WTC11 (cell line): Measurements from ENCODE around the gene OR6K6. TPM values are rescaled to one million over a fixed set of nuclear protein-coding genes. Genes with fewer than 3 reads are reported as not detected.

Source experiments
- AR ChIP-seq: fragments of 250-450 bp; sonication (Bioruptor Pico); IDR thresholded peaks from 2 replicates; pipeline ENCODE4 v1.9.0; 2021; ENCODE audit warnings: mild to moderate bottlenecking
- ATF1 ChIP-seq: sonication (generic); formaldehyde crosslinking; IDR thresholded peaks from 2 replicates; pipeline ENCODE4 v1.8.1; 2023; ENCODE audit warnings: mild to moderate bottlenecking, moderate library complexity, missing genetic modification reagents
- NR2C2 ChIP-seq: sonication (generic); formaldehyde crosslinking; IDR thresholded peaks from 2 replicates; pipeline ENCODE4 v1.8.0; 2022; ENCODE audit warnings: mild to moderate bottlenecking, missing genetic modification reagents
- ZNF232 ChIP-seq: sonication (generic); formaldehyde crosslinking; IDR thresholded peaks from 2 replicates; pipeline ENCODE4 v1.8.0; 2022; ENCODE audit warnings: mild to moderate bottlenecking, missing genetic modification reagents
- ZNF396 ChIP-seq: fragments of 250-450 bp; sonication (Bioruptor Pico); IDR thresholded peaks from 2 replicates; pipeline ENCODE4 v1.8.0; 2021; ENCODE audit warnings: mild to moderate bottlenecking, moderate library complexity, borderline replicate concordance
- ZNF416 ChIP-seq: fragments of 250-450 bp; sonication (Bioruptor Pico); IDR thresholded peaks from 2 replicates; pipeline ENCODE4 v1.9.0; 2021; ENCODE audit warnings: mild to moderate bottlenecking, inconsistent platforms
- total RNA-seq: library from RNA; stranded (reverse); gene quantifications from 3 replicates; pipeline ENCODE4 v1.2.3, GENCODE V29; 2021
- TF ChIP-seq, protein P1 (sequence below): sonication (generic); formaldehyde crosslinking; IDR thresholded peaks from 2 replicates; pipeline ENCODE4 v1.8.0; 2022; ENCODE audit warnings: missing genetic modification reagents
- TF ChIP-seq, protein P2 (sequence below): fragments of 250-450 bp; sonication (Bioruptor Pico); IDR thresholded peaks from 2 replicates; pipeline ENCODE4 v1.9.0; 2021; ENCODE audit warnings: mild to moderate bottlenecking, borderline replicate concordance
- TF ChIP-seq, protein P3 (sequence below): fragments of 250-450 bp; sonication (Bioruptor Pico); IDR thresholded peaks from 2 replicates; pipeline ENCODE4 v1.9.0; 2021; ENCODE audit warnings: moderate library complexity, mild to moderate bottlenecking, inconsistent platforms, borderline replicate concordance
- TF ChIP-seq, protein P4 (sequence below): fragments of 250-450 bp; sonication (Bioruptor Pico); conservative IDR thresholded peaks from 2 replicates; pipeline ENCODE4 v1.9.0; 2021; ENCODE audit warnings: mild to moderate bottlenecking
- TF ChIP-seq, protein P5 (sequence below): fragments of 250-450 bp; sonication (Bioruptor Pico); IDR thresholded peaks from 2 replicates; pipeline ENCODE4 v1.8.0; 2021; ENCODE audit warnings: mild to moderate bottlenecking
- TF ChIP-seq, protein P6 (sequence below): sonication (generic); formaldehyde crosslinking; IDR thresholded peaks from 2 replicates; pipeline ENCODE4 v1.8.1; 2023; ENCODE audit warnings: mild to moderate bottlenecking, missing genetic modification reagents

The OR6K6 gene
- total RNA-seq, 1 experiment from 2014 or later: not detected

GRCh38 chr1:158799689-158800088, 45.2 kb downstream of the OR6K6 start (continued):
- no peak for TF ChIP-seq AR (CRISPR knock-in tag)
- TF ChIP-seq, protein P1, sequence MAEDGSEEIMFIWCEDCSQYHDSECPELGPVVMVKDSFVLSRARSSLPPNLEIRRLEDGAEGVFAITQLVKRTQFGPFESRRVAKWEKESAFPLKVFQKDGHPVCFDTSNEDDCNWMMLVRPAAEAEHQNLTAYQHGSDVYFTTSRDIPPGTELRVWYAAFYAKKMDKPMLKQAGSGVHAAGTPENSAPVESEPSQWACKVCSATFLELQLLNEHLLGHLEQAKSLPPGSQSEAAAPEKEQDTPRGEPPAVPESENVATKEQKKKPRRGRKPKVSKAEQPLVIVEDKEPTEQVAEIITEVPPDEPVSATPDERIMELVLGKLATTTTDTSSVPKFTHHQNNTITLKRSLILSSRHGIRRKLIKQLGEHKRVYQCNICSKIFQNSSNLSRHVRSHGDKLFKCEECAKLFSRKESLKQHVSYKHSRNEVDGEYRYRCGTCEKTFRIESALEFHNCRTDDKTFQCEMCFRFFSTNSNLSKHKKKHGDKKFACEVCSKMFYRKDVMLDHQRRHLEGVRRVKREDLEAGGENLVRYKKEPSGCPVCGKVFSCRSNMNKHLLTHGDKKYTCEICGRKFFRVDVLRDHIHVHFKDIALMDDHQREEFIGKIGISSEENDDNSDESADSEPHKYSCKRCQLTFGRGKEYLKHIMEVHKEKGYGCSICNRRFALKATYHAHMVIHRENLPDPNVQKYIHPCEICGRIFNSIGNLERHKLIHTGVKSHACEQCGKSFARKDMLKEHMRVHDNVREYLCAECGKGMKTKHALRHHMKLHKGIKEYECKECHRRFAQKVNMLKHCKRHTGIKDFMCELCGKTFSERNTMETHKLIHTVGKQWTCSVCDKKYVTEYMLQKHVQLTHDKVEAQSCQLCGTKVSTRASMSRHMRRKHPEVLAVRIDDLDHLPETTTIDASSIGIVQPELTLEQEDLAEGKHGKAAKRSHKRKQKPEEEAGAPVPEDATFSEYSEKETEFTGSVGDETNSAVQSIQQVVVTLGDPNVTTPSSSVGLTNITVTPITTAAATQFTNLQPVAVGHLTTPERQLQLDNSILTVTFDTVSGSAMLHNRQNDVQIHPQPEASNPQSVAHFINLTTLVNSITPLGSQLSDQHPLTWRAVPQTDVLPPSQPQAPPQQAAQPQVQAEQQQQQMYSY: no peak
- TF ChIP-seq, protein P2, sequence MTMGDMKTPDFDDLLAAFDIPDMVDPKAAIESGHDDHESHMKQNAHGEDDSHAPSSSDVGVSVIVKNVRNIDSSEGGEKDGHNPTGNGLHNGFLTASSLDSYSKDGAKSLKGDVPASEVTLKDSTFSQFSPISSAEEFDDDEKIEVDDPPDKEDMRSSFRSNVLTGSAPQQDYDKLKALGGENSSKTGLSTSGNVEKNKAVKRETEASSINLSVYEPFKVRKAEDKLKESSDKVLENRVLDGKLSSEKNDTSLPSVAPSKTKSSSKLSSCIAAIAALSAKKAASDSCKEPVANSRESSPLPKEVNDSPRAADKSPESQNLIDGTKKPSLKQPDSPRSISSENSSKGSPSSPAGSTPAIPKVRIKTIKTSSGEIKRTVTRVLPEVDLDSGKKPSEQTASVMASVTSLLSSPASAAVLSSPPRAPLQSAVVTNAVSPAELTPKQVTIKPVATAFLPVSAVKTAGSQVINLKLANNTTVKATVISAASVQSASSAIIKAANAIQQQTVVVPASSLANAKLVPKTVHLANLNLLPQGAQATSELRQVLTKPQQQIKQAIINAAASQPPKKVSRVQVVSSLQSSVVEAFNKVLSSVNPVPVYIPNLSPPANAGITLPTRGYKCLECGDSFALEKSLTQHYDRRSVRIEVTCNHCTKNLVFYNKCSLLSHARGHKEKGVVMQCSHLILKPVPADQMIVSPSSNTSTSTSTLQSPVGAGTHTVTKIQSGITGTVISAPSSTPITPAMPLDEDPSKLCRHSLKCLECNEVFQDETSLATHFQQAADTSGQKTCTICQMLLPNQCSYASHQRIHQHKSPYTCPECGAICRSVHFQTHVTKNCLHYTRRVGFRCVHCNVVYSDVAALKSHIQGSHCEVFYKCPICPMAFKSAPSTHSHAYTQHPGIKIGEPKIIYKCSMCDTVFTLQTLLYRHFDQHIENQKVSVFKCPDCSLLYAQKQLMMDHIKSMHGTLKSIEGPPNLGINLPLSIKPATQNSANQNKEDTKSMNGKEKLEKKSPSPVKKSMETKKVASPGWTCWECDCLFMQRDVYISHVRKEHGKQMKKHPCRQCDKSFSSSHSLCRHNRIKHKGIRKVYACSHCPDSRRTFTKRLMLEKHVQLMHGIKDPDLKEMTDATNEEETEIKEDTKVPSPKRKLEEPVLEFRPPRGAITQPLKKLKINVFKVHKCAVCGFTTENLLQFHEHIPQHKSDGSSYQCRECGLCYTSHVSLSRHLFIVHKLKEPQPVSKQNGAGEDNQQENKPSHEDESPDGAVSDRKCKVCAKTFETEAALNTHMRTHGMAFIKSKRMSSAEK (CRISPR knock-in tag): no peak
- TF ChIP-seq, protein P3, sequence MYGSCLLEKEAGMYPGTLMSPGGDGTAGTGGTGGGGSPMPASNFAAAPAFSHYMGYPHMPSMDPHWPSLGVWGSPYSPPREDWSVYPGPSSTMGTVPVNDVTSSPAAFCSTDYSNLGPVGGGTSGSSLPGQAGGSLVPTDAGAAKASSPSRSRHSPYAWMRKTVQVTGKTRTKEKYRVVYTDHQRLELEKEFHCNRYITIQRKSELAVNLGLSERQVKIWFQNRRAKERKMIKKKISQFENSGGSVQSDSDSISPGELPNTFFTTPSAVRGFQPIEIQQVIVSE (CRISPR knock-in tag): no peak
- no peak for TF ChIP-seq ZNF416
- TF ChIP-seq ZNF396 (CRISPR knock-in tag): no peak
- TF ChIP-seq, protein P4, sequence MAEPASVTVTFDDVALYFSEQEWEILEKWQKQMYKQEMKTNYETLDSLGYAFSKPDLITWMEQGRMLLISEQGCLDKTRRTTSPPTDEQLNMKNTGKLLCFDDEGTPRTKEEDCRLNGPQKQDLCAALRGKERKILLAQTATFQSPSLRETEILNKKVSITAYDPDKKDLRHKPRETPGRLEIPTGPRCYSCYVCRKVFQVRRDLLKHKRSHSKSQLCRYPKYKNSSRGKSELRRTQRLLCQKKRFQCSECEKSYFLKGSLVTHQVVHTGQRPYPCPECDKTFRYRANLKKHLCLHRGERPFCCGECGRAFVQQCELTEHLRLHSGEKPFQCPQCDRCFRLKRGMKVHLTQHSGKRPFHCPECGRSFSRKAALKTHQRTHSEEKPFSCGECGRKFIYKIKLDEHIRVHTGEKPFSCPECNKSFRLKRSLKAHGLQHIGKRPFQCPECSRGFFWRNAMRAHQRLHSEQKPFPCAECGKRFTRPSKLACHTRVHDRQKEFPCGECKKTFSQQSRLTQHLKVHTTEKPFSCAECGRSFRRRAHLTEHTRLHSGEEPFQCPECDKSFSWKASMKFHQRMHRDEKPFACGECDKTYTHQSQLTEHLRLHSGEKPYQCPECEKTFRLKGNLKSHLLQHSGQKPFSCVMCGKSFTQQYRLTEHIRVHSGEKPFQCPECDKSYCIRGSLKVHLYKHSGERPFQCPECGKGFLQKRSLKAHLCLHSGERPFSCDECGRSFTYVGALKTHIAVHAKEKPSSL: no peak
- no peak for TF ChIP-seq ATF1 (CRISPR knock-in tag)
- TF ChIP-seq, protein P5, sequence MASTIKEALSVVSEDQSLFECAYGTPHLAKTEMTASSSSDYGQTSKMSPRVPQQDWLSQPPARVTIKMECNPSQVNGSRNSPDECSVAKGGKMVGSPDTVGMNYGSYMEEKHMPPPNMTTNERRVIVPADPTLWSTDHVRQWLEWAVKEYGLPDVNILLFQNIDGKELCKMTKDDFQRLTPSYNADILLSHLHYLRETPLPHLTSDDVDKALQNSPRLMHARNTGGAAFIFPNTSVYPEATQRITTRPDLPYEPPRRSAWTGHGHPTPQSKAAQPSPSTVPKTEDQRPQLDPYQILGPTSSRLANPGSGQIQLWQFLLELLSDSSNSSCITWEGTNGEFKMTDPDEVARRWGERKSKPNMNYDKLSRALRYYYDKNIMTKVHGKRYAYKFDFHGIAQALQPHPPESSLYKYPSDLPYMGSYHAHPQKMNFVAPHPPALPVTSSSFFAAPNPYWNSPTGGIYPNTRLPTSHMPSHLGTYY (CRISPR knock-in tag): no peak
- no peak for TF ChIP-seq NR2C2 (CRISPR knock-in tag)
- no peak for TF ChIP-seq ZNF232 (CRISPR knock-in tag)
- TF ChIP-seq, protein P6, sequence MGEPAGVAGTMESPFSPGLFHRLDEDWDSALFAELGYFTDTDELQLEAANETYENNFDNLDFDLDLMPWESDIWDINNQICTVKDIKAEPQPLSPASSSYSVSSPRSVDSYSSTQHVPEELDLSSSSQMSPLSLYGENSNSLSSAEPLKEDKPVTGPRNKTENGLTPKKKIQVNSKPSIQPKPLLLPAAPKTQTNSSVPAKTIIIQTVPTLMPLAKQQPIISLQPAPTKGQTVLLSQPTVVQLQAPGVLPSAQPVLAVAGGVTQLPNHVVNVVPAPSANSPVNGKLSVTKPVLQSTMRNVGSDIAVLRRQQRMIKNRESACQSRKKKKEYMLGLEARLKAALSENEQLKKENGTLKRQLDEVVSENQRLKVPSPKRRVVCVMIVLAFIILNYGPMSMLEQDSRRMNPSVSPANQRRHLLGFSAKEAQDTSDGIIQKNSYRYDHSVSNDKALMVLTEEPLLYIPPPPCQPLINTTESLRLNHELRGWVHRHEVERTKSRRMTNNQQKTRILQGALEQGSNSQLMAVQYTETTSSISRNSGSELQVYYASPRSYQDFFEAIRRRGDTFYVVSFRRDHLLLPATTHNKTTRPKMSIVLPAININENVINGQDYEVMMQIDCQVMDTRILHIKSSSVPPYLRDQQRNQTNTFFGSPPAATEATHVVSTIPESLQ (CRISPR knock-in tag): no peak
